Lung (tissue), 12 donors: ENCODE measurements around the gene IL13. TPM values are rescaled to one million over a fixed set of nuclear protein-coding genes. Genes with fewer than 3 reads are reported as not detected.

Source experiments
- ATAC-seq: fragments of 200-7000 bp; cut with Tn5 transposase; one replicate; pipeline ENCODE4 v1.9.1; 2020; ENCODE audit warnings: moderate number of reproducible peaks; ENCODE audit not compliant: insufficient read depth, low FRiP score
- DNase-seq, 3 donors: peaks; one replicate each; pipeline ENCODE4 v3.0.0-alpha.2; 2013 to 2017
- H3K27ac ChIP-seq, 2 donors: one replicate each; pipeline ENCODE4 v1.5.1; 2013; ENCODE audit warnings: mild to moderate bottlenecking in 2 of 2, moderate library complexity in 2 of 2, control low read depth in 1 of 2, inconsistent platforms in 1 of 2, low read depth in 1 of 2, low read length in 1 of 2
- H3K27me3 ChIP-seq, 3 donors: one replicate each; pipeline ENCODE4 v1.5.1; 2013; ENCODE audit warnings: low read length in 2 of 3; ENCODE audit not compliant: control insufficient read depth in 3 of 3, insufficient read depth in 3 of 3
- H3K36me3 ChIP-seq, 4 donors: one replicate each; pipeline ENCODE4 v1.5.1; 2013; ENCODE audit warnings: low read length in 4 of 4, mild to moderate bottlenecking in 1 of 4, moderate library complexity in 1 of 4; ENCODE audit not compliant: control insufficient read depth in 4 of 4, insufficient read depth in 4 of 4
- H3K4me1 ChIP-seq, 5 donors: one replicate each; pipeline ENCODE4 v1.5.1; 2013; ENCODE audit warnings: low read length in 5 of 5, mild to moderate bottlenecking in 2 of 5, moderate library complexity in 1 of 5; ENCODE audit not compliant: control insufficient read depth in 5 of 5, insufficient read depth in 5 of 5
- H3K4me3 ChIP-seq: one replicate; pipeline ENCODE4 v1.5.1; 2013; ENCODE audit warnings: mild to moderate bottlenecking, control low read depth, moderate library complexity
- H3K9ac ChIP-seq, 2 donors: one replicate each; pipeline ENCODE4 v1.5.1; 2013; ENCODE audit warnings: low read length in 2 of 2, control low read depth in 1 of 2; ENCODE audit not compliant: insufficient read depth in 1 of 2
- H3K9me3 ChIP-seq, 4 donors: one replicate each; pipeline ENCODE4 v1.5.1; 2013; ENCODE audit warnings: low read length in 3 of 4, mild to moderate bottlenecking in 1 of 4, moderate library complexity in 1 of 4; ENCODE audit not compliant: control insufficient read depth in 4 of 4, insufficient read depth in 3 of 4
- WGBS, 2 donors: extraction: QIAGEN DNeasy Blood & Tissue Kit; methylation state at CpG; one replicate each; pipeline ENCODE4 v1.1.7; 2013; 5-methylcytosine and 5-hydroxymethylcytosine counted together
- polyA plus RNA-seq, 2 donors: library from polyadenylated mRNA; stranded (reverse); fragments of 200-250 nt; gene quantifications; one replicate each; pipeline ENCODE4 v1.2.1, GENCODE V29; 2013
- total RNA-seq, 2 donors: library from RNA; depleted of rRNA in 1 of 2; stranded (reverse); fragments of >200 nt in 1 of 2; gene quantifications; one replicate each; pipeline ENCODE4 v1.2.1, GENCODE V29; 2014 to 2021
- TF ChIP-seq, protein P1 (sequence below): IDR thresholded peaks from 2 replicates; pipeline ENCODE4 v1.5.1; 2012; ENCODE audit warnings: mild to moderate bottlenecking; ENCODE audit errors: control extremely low read depth, extremely low read depth
- donor health status: control.
- donor health status: control.
- donor health status: Bipolar disorder and iron deficiency.
- donor health status: healthy.
- donor health status: DM: yes; HTN: yes; CAD: no.

Gene IL13
- total and polyA plus RNA-seq, 4 donors = 0.14 TPM; not detected in 3

DNA sequence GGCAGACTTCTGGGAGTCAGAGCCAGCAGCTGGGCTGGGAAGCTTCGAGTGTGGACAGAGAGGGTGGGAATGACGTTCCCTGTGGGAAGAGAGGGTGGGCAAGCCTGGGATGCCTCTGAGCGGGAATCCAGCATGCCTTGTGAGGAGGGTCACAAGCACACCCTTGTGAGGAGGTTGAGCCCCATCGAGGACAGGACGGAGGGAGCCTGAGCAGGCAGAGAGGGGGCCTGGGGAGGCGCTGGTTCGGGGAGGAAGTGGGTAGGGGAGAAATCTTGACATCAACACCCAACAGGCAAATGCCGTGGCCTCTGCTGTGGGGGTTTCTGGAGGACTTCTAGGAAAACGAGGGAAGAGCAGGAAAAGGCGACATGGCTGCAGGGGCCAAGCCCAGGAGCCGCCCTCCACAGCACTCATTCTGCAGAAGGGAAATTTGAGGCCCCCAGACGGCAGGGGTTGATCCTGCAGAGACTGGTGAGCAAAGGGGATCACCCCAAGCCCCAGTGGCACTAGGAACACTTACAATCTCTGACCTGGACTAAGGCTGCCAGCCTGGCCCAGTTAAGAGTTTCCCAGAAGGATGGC, 1.1 kb upstream of the IL13 start:
- H3K4me3 ChIP-seq = no peak overlapping the region

DNA sequence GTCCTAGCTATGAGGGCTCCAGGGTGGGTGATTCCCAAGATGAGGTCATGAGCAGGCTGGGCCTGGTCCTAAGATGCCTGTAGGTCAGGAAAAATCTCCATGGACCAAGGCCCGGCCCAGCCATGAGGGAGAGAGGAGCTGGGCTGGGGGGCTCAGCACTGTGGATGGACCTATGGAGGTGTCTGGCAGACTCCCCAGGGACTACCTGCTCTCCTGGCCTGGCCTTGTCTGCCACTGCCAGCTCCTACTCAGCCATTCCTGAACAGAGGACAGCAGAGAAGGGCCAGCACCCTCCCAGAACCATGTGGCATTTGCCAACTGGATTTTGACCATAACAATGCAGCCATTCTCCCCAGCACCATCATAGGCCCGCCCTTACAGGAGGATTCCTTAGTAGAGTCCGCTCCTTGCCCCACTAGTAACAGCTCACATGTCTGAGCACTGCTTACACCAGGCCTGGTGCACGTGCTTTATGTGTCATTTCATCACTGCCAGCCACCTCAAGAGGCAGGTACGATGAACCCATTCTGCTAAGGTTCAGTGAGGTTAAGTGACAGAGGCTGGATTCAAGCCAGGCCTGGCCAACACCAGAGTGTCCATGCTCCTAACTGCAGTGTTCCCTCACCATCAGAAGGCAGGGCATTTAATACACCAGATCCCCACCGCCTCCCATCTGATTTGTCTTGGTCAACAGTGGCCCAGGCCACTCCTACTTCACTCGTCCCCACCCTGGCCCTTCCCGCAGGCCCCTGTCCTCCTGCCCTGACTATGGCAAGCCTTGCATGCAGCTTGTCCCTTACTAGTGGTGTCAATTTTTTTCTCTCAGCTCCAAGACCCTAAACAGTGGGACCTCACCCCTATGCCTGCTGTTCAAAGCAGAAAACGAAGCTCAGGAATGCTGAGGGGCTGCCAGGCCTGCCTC, 669 bp downstream of the IL13 start:
- no peak overlapping the region for H3K4me3 ChIP-seq
- WGBS, 2 donors = 89 to 94% methylated on average over 9 of the region's 9 CpGs
- no peak for DNase-seq

More for the DNA sequence above, 1.1 kb upstream of the IL13 start:
- Histone ChIP-seq H3K27ac (no peak overlapping the region), H3K36me3 (no peaks in the 10 kb centered on the region), H3K9ac (no peak overlapping the region), H3K4me1 (peaks cover 0 to 11% (median 0%) of the 10 kb centered on the region in 5 donors), H3K27me3 (peaks cover 0 to 32% (median 30%) of the 10 kb centered on the region in 3 donors), H3K9me3 (no peaks in the 10 kb centered on the region)
- 36 to 55% methylated on average over 12 of the region's 12 CpGs for WGBS, 2 donors
- ATAC-seq (no peak), DNase-seq (no peak)
- TF ChIP-seq, protein P1, sequence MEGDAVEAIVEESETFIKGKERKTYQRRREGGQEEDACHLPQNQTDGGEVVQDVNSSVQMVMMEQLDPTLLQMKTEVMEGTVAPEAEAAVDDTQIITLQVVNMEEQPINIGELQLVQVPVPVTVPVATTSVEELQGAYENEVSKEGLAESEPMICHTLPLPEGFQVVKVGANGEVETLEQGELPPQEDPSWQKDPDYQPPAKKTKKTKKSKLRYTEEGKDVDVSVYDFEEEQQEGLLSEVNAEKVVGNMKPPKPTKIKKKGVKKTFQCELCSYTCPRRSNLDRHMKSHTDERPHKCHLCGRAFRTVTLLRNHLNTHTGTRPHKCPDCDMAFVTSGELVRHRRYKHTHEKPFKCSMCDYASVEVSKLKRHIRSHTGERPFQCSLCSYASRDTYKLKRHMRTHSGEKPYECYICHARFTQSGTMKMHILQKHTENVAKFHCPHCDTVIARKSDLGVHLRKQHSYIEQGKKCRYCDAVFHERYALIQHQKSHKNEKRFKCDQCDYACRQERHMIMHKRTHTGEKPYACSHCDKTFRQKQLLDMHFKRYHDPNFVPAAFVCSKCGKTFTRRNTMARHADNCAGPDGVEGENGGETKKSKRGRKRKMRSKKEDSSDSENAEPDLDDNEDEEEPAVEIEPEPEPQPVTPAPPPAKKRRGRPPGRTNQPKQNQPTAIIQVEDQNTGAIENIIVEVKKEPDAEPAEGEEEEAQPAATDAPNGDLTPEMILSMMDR = no peak

DNA sequence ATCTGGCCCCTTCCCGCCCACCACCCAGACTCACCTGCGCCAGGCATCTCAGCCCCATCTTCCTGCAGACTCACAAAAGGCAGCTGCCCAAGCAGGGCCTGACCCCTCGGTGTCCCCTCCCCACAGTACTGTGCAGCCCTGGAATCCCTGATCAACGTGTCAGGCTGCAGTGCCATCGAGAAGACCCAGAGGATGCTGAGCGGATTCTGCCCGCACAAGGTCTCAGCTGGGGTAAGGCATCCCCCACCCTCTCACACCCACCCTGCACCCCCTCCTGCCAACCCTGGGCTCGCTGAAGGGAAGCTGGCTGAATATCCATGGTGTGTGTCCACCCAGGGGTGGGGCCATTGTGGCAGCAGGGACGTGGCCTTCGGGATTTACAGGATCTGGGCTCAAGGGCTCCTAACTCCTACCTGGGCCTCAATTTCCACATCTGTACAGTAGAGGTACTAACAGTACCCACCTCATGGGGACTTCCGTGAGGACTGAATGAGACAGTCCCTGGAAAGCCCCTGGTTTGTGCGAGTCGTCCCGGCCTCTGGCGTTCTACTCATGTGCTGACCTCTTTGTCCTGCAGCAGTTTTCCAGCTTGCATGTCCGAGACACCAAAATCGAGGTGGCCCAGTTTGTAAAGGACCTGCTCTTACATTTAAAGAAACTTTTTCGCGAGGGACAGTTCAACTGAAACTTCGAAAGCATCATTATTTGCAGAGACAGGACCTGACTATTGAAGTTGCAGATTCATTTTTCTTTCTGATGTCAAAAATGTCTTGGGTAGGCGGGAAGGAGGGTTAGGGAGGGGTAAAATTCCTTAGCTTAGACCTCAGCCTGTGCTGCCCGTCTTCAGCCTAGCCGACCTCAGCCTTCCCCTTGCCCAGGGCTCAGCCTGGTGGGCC, 1.9 kb downstream of the IL13 start:
- Histone ChIP-seq H3K27me3 (peaks cover 0 to 13% (median 11%) of the 10 kb centered on the region in 3 donors), H3K27ac (no peak overlapping the region), H3K9ac (no peak overlapping the region), H3K4me1 (peaks cover 0 to 24% (median 0%) of the 10 kb centered on the region in 5 donors), H3K4me3 (no peak overlapping the region), H3K9me3 (no peaks in the 10 kb centered on the region), H3K36me3 (no peaks in the 10 kb centered on the region)
- DNase-seq (no peak), ATAC-seq (no peak)
- whole genome bisulfite sequencing, 2 donors = 92 to 93% methylated on average over 23 of the region's 23 CpGs
- TF ChIP-seq, protein P1 = no peak

More for the DNA sequence above, 669 bp downstream of the IL13 start:
- no peaks in the 10 kb centered on the region for H3K9me3 ChIP-seq
- no peak overlapping the region for H3K9ac ChIP-seq
- ATAC-seq = no peak
- TF ChIP-seq, protein P1 = no peak
- no peak overlapping the region for H3K27ac ChIP-seq
- peaks cover 0 to 25% (median 23%) of the 10 kb centered on the region in 3 donors for H3K27me3 ChIP-seq
- H3K4me1 ChIP-seq = peaks cover 0 to 19% (median 0%) of the 10 kb centered on the region in 5 donors
- H3K36me3 ChIP-seq = no peaks in the 10 kb centered on the region
